GM12892 (cell line): ENCODE results near the gene ANKRD49.

Source experiments
- POLR2A ChIP-seq: IDR thresholded peaks from 2 replicates; pipeline ENCODE4 v1.6.1; 2011; ENCODE audit warnings: low read depth, low read length, control low read depth
- POLR2AphosphoS5 ChIP-seq: IDR thresholded peaks from 2 replicates; pipeline ENCODE4 v1.6.1; 2011; ENCODE audit warnings: low read depth, low read length, control low read depth
- TAF1 ChIP-seq: IDR thresholded peaks from 2 replicates; pipeline ENCODE4 v1.6.1; 2011; ENCODE audit warnings: low read depth, mild to moderate bottlenecking, control low read depth, low read length, borderline replicate concordance

- TF ChIP-seq POLR2AphosphoS5 (no peak), POLR2A (no peak), TAF1 (no peak)
Observed at GRCh38 chr11:94454301-94454700, 39.5 kb upstream of the ANKRD49 start.
